Ascending aorta (tissue), 2 donors: ENCODE results near the gene CAMK2N2. TPM values are rescaled to one million over a fixed set of nuclear protein-coding genes. Genes with fewer than 3 reads are reported as not detected.

Experiments
- DNase-seq, 2 donors: peaks; one replicate each; pipeline ENCODE4 v3.0.0-alpha.2; 2019; ENCODE audit warnings: low spot score in 2 of 2
- H3K27ac ChIP-seq, 2 donors: fragments of 200-600 bp; sonication (generic); one replicate each; pipeline ENCODE4 v1.5.1; 2016 to 2017; ENCODE audit warnings: mild to moderate bottlenecking in 1 of 2
- H3K27me3 ChIP-seq: fragments of 200-600 bp; sonication (generic); one replicate; pipeline ENCODE4 v1.5.1; 2017
- H3K36me3 ChIP-seq, 2 donors: fragments of 200-600 bp; sonication (generic); one replicate each; pipeline ENCODE4 v1.5.1; 2016
- H3K4me1 ChIP-seq, 2 donors: fragments of 200-600 bp; sonication (generic); one replicate each; pipeline ENCODE4 v1.5.1; 2016 to 2017; ENCODE audit warnings: mild to moderate bottlenecking in 1 of 2
- H3K4me3 ChIP-seq, 2 donors: fragments of 200-600 bp; sonication (generic); one replicate each; pipeline ENCODE4 v1.5.1; 2016 to 2017; ENCODE audit warnings: mild to moderate bottlenecking in 1 of 2
- H3K9me3 ChIP-seq, 2 donors: fragments of 200-600 bp; sonication (generic); one replicate each; pipeline ENCODE4 v1.5.1; 2016
- intact Hi-C: fragments of 100-400 bp; cut with DNase I; formaldehyde crosslinking; loops from one replicate; pipeline ENCODE4 v1.15.1; 2023
- total RNA-seq: library from RNA; depleted of rRNA; stranded (reverse); fragments of >200 nt; gene quantifications from one replicate; pipeline ENCODE4 v1.1.0, GENCODE V29; 2016
- TF ChIP-seq, protein P1 (sequence below), 3 experiments: fragments of 200-600 bp in 2 of 3; fragments of 450-650 bp in 1 of 3; sonication (generic) in 2 of 3; IDR thresholded peaks; one replicate each; pipeline ENCODE4 v1.5.1; 2016 to 2019; ENCODE audit warnings: antibody characterized with exemption in 3 of 3, mild to moderate bottlenecking in 1 of 3, moderate library complexity in 1 of 3

The CAMK2N2 gene
- total RNA-seq, 1 donor from 2014 or later: not detected

DNA sequence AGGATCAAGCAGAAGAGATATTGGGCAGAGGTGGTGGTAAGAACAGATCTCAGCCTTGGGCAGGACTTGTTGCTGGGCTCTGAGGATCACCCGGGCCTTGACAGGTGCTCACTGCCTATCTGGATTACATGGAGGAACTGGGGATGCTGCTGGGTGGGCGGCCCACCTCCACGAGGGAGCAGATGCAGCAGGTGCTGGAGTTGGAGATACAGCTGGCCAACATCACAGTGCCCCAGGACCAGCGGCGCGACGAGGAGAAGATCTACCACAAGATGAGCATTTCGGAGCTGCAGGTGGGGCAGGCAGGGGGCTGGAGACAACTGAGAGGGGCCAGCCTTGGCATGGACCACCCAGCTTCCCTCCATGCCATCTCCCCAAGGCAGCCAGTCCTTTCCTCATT lies 22.3 kb upstream of the CAMK2N2 start:
- no peak overlapping the region for H3K4me3 ChIP-seq
- H3K9me3 ChIP-seq: no peaks in the 10 kb centered on the region
- TF ChIP-seq, protein P1, sequence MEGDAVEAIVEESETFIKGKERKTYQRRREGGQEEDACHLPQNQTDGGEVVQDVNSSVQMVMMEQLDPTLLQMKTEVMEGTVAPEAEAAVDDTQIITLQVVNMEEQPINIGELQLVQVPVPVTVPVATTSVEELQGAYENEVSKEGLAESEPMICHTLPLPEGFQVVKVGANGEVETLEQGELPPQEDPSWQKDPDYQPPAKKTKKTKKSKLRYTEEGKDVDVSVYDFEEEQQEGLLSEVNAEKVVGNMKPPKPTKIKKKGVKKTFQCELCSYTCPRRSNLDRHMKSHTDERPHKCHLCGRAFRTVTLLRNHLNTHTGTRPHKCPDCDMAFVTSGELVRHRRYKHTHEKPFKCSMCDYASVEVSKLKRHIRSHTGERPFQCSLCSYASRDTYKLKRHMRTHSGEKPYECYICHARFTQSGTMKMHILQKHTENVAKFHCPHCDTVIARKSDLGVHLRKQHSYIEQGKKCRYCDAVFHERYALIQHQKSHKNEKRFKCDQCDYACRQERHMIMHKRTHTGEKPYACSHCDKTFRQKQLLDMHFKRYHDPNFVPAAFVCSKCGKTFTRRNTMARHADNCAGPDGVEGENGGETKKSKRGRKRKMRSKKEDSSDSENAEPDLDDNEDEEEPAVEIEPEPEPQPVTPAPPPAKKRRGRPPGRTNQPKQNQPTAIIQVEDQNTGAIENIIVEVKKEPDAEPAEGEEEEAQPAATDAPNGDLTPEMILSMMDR (IDR thresholded peaks at IDR 0.05): no peak
- H3K27ac ChIP-seq: no peak overlapping the region
- H3K4me1 ChIP-seq: no peaks in the 10 kb centered on the region
- no peaks in the 10 kb centered on the region for H3K36me3 ChIP-seq
- H3K27me3 ChIP-seq: no peaks in the 10 kb centered on the region
- intact Hi-C loops: no loop called here
- no peak for DNase-seq

DNA sequence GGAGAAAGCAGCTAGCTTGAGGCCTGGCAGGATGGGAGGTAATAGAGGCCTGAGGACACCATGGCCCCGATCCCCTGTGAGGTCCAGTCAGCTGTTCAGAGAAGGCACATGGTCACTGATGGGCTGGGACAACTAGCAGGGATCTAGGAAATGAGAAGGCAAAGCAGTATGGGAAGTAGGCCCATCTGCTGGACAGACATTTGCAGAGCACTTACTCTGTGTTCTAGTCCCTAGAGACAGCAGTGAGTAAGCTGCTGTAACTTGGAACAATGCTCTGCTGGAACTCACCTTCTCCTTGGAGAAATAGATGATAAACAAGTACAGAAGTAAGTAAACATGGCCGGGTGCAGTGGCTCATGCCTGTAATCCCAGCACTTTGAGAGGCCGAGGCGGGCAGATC lies 21.6 kb upstream of the CAMK2N2 start:
- Histone ChIP-seq H3K27ac (no peak overlapping the region), H3K9me3 (no peaks in the 10 kb centered on the region), H3K4me1 (no peaks in the 10 kb centered on the region), H3K4me3 (no peak overlapping the region), H3K36me3 (no peaks in the 10 kb centered on the region), H3K27me3 (no peaks in the 10 kb centered on the region)
- no peak for DNase-seq
- intact Hi-C loops: no loop called here
- TF ChIP-seq, protein P1 (IDR thresholded peaks at IDR 0.05): no peak

DNA sequence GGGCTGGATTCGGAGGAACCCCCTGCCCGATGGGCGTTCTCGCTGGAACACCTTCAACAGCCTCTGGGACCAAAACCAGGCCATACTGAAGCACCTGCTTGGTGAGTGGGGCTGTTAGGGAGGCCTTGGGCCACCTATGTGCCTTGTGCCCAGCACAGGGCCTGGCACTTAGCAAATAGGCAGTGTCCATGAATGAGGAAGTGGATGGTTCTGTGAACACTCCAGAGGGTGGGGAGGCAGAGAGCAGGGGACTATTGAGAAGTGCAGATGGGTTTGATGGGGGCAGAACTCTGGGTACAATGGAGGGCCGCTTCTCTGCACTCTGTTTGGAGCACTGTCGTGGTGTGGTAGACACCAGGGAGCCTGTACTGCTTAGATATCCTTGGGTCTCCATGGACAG lies 16.0 kb upstream of the CAMK2N2 start:
- intact Hi-C loops: no loop called here
- no peak for DNase-seq
- H3K4me1 ChIP-seq: no peaks in the 10 kb centered on the region
- no peaks in the 10 kb centered on the region for H3K36me3 ChIP-seq
- peaks cover 13% of the 10 kb centered on the region for H3K27me3 ChIP-seq
- no peak overlapping the region for H3K4me3 ChIP-seq
- H3K27ac ChIP-seq: no peak overlapping the region
- TF ChIP-seq, protein P1 (IDR thresholded peaks at IDR 0.05): no peak
- H3K9me3 ChIP-seq: no peaks in the 10 kb centered on the region

DNA sequence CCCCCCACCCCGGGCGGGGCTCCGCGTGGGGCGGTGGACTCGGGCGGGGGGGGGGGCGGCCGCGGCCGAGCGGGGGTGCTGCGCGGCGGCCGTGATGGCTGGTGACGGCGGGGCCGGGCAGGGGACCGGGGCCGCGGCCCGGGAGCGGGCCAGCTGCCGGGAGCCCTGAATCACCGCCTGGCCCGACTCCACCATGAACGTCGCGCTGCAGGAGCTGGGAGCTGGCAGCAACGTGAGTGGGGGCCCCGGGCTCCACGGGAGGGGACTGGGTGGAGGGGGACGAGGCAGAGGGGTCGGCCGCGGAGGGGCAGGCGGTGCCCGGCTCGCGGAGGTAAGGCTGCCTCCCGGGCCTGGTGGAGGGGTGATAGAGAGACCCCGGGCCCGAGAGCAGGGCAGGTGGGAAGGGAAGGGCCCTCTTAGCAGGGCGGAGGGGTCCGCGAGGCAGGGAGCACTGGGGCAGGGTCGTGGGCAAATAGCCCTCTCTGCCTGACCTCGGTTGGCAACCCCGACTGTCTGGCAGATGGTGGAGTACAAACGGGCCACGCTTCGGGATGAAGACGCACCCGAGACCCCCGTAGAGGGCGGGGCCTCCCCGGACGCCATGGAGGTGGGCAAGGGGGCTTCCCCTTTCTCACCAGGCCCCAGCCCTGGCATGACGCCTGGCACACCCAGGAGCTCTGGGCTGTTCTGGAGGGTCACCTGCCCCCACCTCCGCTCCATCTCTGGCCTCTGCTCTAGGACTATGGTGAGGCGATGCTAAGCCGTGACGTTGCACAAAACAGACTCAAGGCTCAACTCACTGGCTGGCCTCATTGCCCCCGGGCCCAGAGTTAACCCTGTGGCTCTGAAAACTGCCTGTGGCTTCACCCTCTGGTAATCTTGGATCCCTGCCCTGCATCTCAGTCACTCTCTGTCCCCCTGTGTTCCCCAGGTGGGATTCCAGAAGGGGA lies 14.9 kb upstream of the CAMK2N2 start, which contains the start of gene ECE2:
Gene ECE2 (plus strand): TSS at position 62 of the 950 bp plus-strand sequence. CDS start 132 bp downstream, at position 194.
- TF ChIP-seq, protein P1 (IDR thresholded peaks at IDR 0.05): no peak
- no peak within 1 kb of the TSS for H3K27ac ChIP-seq
- H3K27me3 ChIP-seq: peaks cover 13% of the 10 kb centered on the region
- DNase-seq: no peak
- no peaks in the 10 kb centered on the region for H3K4me1 ChIP-seq
- peak within 1 kb of the TSS in 1 of 2 donors; percentile 33 for H3K4me3 ChIP-seq
- H3K9me3 ChIP-seq: no peaks in the 10 kb centered on the region
- intact Hi-C loops: no loop called here
- H3K36me3 ChIP-seq: no peaks in the 10 kb centered on the region

DNA sequence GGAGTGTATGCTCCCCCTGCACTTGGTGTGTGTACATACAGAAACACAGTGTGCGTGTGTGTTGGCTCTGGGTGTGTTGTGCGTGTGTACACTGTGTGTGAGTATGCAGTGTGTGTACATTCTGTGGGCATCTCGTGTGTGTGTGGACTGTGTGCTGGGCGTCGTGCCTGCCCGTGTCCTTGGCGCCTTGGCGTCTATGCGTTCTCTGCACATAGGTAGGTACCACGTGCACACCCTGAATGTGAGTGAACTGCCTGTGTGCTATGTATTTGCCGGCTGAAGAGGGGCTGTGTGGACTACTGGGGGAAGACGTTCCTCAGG lies 14.0 kb upstream of the CAMK2N2 start:
- intact Hi-C loops: no loop called here
- H3K4me1 ChIP-seq: no peaks in the 10 kb centered on the region
- H3K27me3 ChIP-seq: peaks cover 13% of the 10 kb centered on the region
- H3K27ac ChIP-seq: no peak overlapping the region
- H3K9me3 ChIP-seq: no peaks in the 10 kb centered on the region
- DNase-seq: no peak
- H3K4me3 ChIP-seq: no peak overlapping the region
- TF ChIP-seq, protein P1 (IDR thresholded peaks at IDR 0.05): no peak
- H3K36me3 ChIP-seq: no peaks in the 10 kb centered on the region
